SK-N-SH (cell line): ENCODE measurements around the gene GATD1. TPM values are rescaled to one million over a fixed set of nuclear protein-coding genes. Genes with fewer than 3 reads are reported as not detected.

Experiments
- CTCF ChIA-PET: fragments of 300-600, 350-600 bp; formaldehyde crosslinking; extraction: SDS; loops from one replicate; lab custom pipeline; 2021; lab: Yijun Ruan, JAX
- POLR2A ChIA-PET: fragments of 350-600 bp; sonication (Branson Sonifier 250); formaldehyde crosslinking; extraction: SDS; loops from one replicate; lab custom pipeline; 2020; ENCODE audit warnings: antibody characterized with exemption, inconsistent platforms; lab: Yijun Ruan, JAX
- DNase-seq: peaks from one replicate; pipeline ENCODE4 v3.0.0; 2012
- H2AFZ ChIP-seq: fragments of 200-600 bp; sonication (generic); 2 replicates; pipeline ENCODE4 v1.8.1; 2016; ENCODE audit warnings: antibody characterized with exemption, mild to moderate bottlenecking, low read depth
- H3F3A ChIP-seq: fragments of 200-600 bp; sonication (generic); replicated peaks from 2 replicates; pipeline ENCODE3; 2016; ENCODE audit warnings: antibody characterized with exemption, mild to moderate bottlenecking; ENCODE audit not compliant: insufficient read depth
- H3K27ac ChIP-seq, 2 experiments: fragments of 200-500 bp in 1 of 2; fragments of 200-600 bp in 1 of 2; sonication (Bioruptor generic) in 1 of 2; sonication (generic), shearing (Covaris generic) in 1 of 2; 2 replicates each; pipeline versions ENCODE4 v1.5.1 to v1.6.1; 2014 to 2016; ENCODE audit warnings: low read depth in 2 of 2, inconsistent platforms in 1 of 2, low read length in 1 of 2, mild to moderate bottlenecking in 1 of 2, mixed read lengths in 1 of 2
- H3K27me3 ChIP-seq: fragments of 200-600 bp; sonication (generic), shearing (Covaris generic); 2 replicates; pipeline ENCODE4 v1.6.1; 2016; ENCODE audit warnings: mixed run types; ENCODE audit not compliant: insufficient read depth
- H3K36me3 ChIP-seq, 2 experiments: fragments of 200-500 bp in 1 of 2; fragments of 200-600 bp in 1 of 2; sonication (Bioruptor generic) in 1 of 2; sonication (generic) in 1 of 2; replicated peaks in 1 of 2; 2 replicates each; pipeline versions ENCODE3 to v1.5.1; 2014 to 2016; ENCODE audit warnings: low read length in 1 of 2, mild to moderate bottlenecking in 1 of 2; ENCODE audit not compliant: insufficient read depth in 2 of 2, control insufficient read depth in 1 of 2
- H3K4me1 ChIP-seq, 2 experiments: fragments of 200-500 bp in 1 of 2; fragments of 200-600 bp in 1 of 2; sonication (Bioruptor generic) in 1 of 2; sonication (generic), shearing (Covaris generic) in 1 of 2; 2 replicates each; pipeline versions ENCODE4 v1.5.1 to v1.6.1; 2014 to 2016; ENCODE audit warnings: low read depth in 1 of 2, low read length in 1 of 2, mixed run types in 1 of 2; ENCODE audit not compliant: insufficient read depth in 2 of 2, control insufficient read depth in 1 of 2
- H3K4me2 ChIP-seq: fragments of 200-600 bp; sonication (generic), shearing (Covaris generic); 2 replicates; pipeline ENCODE4 v1.6.1; 2017; ENCODE audit warnings: mixed run types
- H3K4me3 ChIP-seq, 2 experiments: fragments of 200-500 bp in 1 of 2; fragments of 200-600 bp in 1 of 2; sonication (Bioruptor generic) in 1 of 2; sonication (generic), shearing (Covaris generic) in 1 of 2; 2 replicates each; pipeline versions ENCODE4 v1.5.1 to v1.8.1; 2014 to 2016; ENCODE audit warnings: low read depth in 2 of 2, inconsistent platforms in 1 of 2, low read length in 1 of 2, mild to moderate bottlenecking in 1 of 2, mixed read lengths in 1 of 2, moderate library complexity in 1 of 2
- H3K79me2 ChIP-seq: fragments of 200-600 bp; sonication (generic); 2 replicates; pipeline ENCODE4 v1.8.1; 2017; ENCODE audit warnings: mild to moderate bottlenecking; ENCODE audit not compliant: insufficient read depth
- H3K9ac ChIP-seq: fragments of 200-600 bp; sonication (generic); 2 replicates; pipeline ENCODE4 v1.6.1; 2017; ENCODE audit warnings: mixed run types
- H3K9me2 ChIP-seq: fragments of 200-600 bp; sonication (generic); 2 replicates; pipeline ENCODE4 v1.6.1; 2017; ENCODE audit warnings: mixed run types
- H3K9me3 ChIP-seq: fragments of 200-600 bp; sonication (generic); 2 replicates; pipeline ENCODE4 v1.6.1; 2017; ENCODE audit warnings: mixed run types, mild to moderate bottlenecking, moderate library complexity
- H4K20me1 ChIP-seq: fragments of 200-600 bp; sonication (generic); 2 replicates; pipeline ENCODE4 v1.6.1; 2017; ENCODE audit warnings: mild to moderate bottlenecking, mixed run types; ENCODE audit not compliant: insufficient read depth
- CHD2 ChIP-seq: fragments of 150-350 bp; IDR thresholded peaks from 2 replicates; pipeline ENCODE4 v1.6.1; 2018; ENCODE audit warnings: low read length; ENCODE audit not compliant: partially characterized antibody
- ELF1 ChIP-seq: IDR thresholded peaks from 2 replicates; pipeline ENCODE4 v1.4.0; 2012
- FOSL2 ChIP-seq: IDR thresholded peaks from 2 replicates; pipeline ENCODE4 v1.4.0; 2012; ENCODE audit warnings: low read depth, mild to moderate bottlenecking, moderate library complexity, borderline replicate concordance
- GABPA ChIP-seq: IDR thresholded peaks from 2 replicates; pipeline ENCODE4 v1.4.0; 2012; ENCODE audit warnings: low read depth, mild to moderate bottlenecking
- GATA2 ChIP-seq: sonication (generic); formaldehyde crosslinking; IDR thresholded peaks from 2 replicates; pipeline ENCODE4 v1.5.0; 2020; ENCODE audit warnings: mild to moderate bottlenecking, missing genetic modification reagents
- JUND ChIP-seq: IDR thresholded peaks from 2 replicates; pipeline ENCODE4 v1.4.0; 2012
- MAX ChIP-seq: IDR thresholded peaks from 2 replicates; pipeline ENCODE4 v1.4.0; 2012; ENCODE audit warnings: low read depth
- MEF2A ChIP-seq: IDR thresholded peaks from 2 replicates; pipeline ENCODE4 v1.4.0; 2012; ENCODE audit warnings: low read depth, borderline replicate concordance
- MXI1 ChIP-seq: IDR thresholded peaks from 2 replicates; pipeline ENCODE4 v1.6.1; 2012; ENCODE audit warnings: mild to moderate bottlenecking, low read depth, low read length, improper control_type of control experiment
- NFIC ChIP-seq: IDR thresholded peaks from 2 replicates; pipeline ENCODE4 v1.4.0; 2012; ENCODE audit warnings: borderline replicate concordance
- POLR2AphosphoS5 ChIP-seq: IDR thresholded peaks from 2 replicates; pipeline ENCODE4 v1.6.1; 2012; ENCODE audit warnings: low read depth, low read length
- RAD21 ChIP-seq: IDR thresholded peaks from 2 replicates; pipeline ENCODE4 v1.6.1; 2012; ENCODE audit warnings: mild to moderate bottlenecking, low read length
- REST ChIP-seq: IDR thresholded peaks from 2 replicates; pipeline ENCODE4 v1.6.1; 2012; ENCODE audit warnings: mild to moderate bottlenecking, low read depth, low read length, moderate library complexity
- SMC3 ChIP-seq: IDR thresholded peaks from 2 replicates; pipeline ENCODE4 v1.6.1; 2012; ENCODE audit warnings: low read depth, low read length, improper control_type of control experiment
- TAF1 ChIP-seq: IDR thresholded peaks from 2 replicates; pipeline ENCODE4 v1.6.1; 2012; ENCODE audit warnings: low read depth, mild to moderate bottlenecking, low read length, moderate library complexity, borderline replicate concordance
- TCF12 ChIP-seq: IDR thresholded peaks from 2 replicates; pipeline ENCODE4 v1.4.0; 2012
- TEAD4 ChIP-seq: IDR thresholded peaks from 2 replicates; pipeline ENCODE4 v1.4.0; 2012; ENCODE audit warnings: mild to moderate bottlenecking, borderline replicate concordance; ENCODE audit not compliant: insufficient read depth
- USF1 ChIP-seq: IDR thresholded peaks from 2 replicates; pipeline ENCODE4 v1.4.0; 2012; ENCODE audit warnings: low read depth, borderline replicate concordance
- USF2 ChIP-seq: fragments of 150-350 bp; IDR thresholded peaks from 2 replicates; pipeline ENCODE4 v1.6.1; 2017; ENCODE audit warnings: antibody characterized with exemption, low read length, low read depth, borderline replicate concordance
- ZBTB33 ChIP-seq: IDR thresholded peaks from 2 replicates; pipeline ENCODE4 v1.4.0; 2012; ENCODE audit warnings: low read depth, borderline replicate concordance
- WGBS: methylation state at CpG from one replicate; pipeline ENCODE4 v1.1.6; 2017; ENCODE audit warnings: low lambda C conversion rate; 5-methylcytosine and 5-hydroxymethylcytosine counted together
- polyA plus RNA-seq, 3 experiments: library from polyadenylated mRNA; depleted of rRNA; stranded (reverse); fragments of >200 nt; gene quantifications; 2 replicates each; pipeline ENCODE4 v1.2.3, GENCODE V29; 2012

The GATD1 gene
- polyA plus RNA-seq, 1 of the 3 experiments (the other 2 are of a cell fraction), result 86.2 TPM

- TF ChIP-seq GATA2 (CRISPR knock-in tag) (no peak), REST (no peak), TAF1 (no peak), USF1 (no peak)
Measured at GRCh38 chr11:767238-767637, 10.0 kb downstream of the GATD1 start (continued).

- H3K9me3 ChIP-seq, result no peaks in the 10 kb centered on the region
- no peaks in the 10 kb centered on the region for H3K27me3 ChIP-seq
- CTCF ChIA-PET, result interaction anchor here (1.5 to 6.3 kb wide), 2 partner anchors 9 to 13 kb away, joined by 3 to 31 read pairs; partner anchors contain the start of gene GATD1
- no peak overlapping the region for H3K9ac ChIP-seq
- no peak for DNase-seq
- no peaks in the 10 kb centered on the region for H3K9me2 ChIP-seq
- H3K27ac ChIP-seq, result no peak overlapping the region
- TF ChIP-seq POLR2AphosphoS5 (no peak), JUND (no peak), TCF12 (no peak), RAD21 (no peak), SMC3 (no peak), FOSL2 (no peak), NFIC (no peak), USF2 (no peak), GATA2 (CRISPR knock-in tag) (no peak), ELF1 (no peak), MEF2A (no peak), GABPA (no peak), TEAD4 (no peak), TAF1 (no peak), MAX (no peak), CHD2 (no peak), ZBTB33 (no peak), REST (no peak), MXI1 (no peak)
- peaks cover 5 to 9% of the 10 kb centered on the region in 2 experiments; a peak in 2 of 4 replicates for H3K4me1 ChIP-seq
- peaks cover 19% of the 10 kb centered on the region for H3F3A ChIP-seq
- WGBS, result 84% methylated on average over 2 of the region's 2 CpGs
- H3K79me2 ChIP-seq, result peaks cover 12% of the 10 kb centered on the region
- no peak overlapping the region for H3K4me2 ChIP-seq
- no peak overlapping the region for H3K4me3 ChIP-seq
- POLR2A ChIA-PET, result no interaction called here
- peaks cover 13 to 57% of the 10 kb centered on the region in 2 experiments for H3K36me3 ChIP-seq
- no peak overlapping the region for H2AFZ ChIP-seq
- H4K20me1 ChIP-seq, result peaks cover 9% of the 10 kb centered on the region
Measured at GRCh38 chr11:766936-767210, 10.4 kb downstream of the GATD1 start.
